DND-41 (cell line): Measurements from ENCODE around the gene HPCA.

Experiments used
- EZH2 ChIP-seq: IDR thresholded peaks from 3 replicates; pipeline ENCODE4 v1.6.1; 2012; ENCODE audit warnings: borderline replicate concordance, low read depth, mild to moderate bottlenecking, moderate library complexity, low read length, inconsistent platforms; ENCODE audit not compliant: severe bottlenecking
- TF ChIP-seq, protein P1 (sequence below): IDR thresholded peaks from 2 replicates; pipeline ENCODE4 v1.5.1; 2012; ENCODE audit warnings: borderline replicate concordance, low read length, moderate library complexity, mild to moderate bottlenecking; ENCODE audit not compliant: poor library complexity, severe bottlenecking; ENCODE audit errors: extremely low read depth

DNA sequence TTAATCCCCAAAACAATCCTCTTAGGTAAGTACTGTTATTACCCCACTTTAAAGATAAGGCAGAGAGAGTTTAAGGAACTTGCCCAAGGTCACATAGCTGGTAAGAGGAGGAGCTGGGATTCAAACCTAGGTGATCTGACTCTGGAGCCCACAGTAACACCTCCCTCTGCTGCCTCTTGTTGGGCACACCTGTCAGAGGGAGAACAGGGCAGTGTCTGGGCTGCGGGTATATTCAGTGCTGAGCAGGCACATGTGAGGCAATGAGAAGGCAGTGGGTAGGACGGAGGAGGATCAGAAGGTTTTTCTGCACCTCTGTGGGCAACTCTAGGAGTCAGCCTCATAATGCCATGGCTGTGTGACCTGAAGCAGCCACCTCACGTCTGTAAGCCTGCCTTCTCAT lies 1.8 kb downstream of the HPCA start:
- TF ChIP-seq, protein P1, sequence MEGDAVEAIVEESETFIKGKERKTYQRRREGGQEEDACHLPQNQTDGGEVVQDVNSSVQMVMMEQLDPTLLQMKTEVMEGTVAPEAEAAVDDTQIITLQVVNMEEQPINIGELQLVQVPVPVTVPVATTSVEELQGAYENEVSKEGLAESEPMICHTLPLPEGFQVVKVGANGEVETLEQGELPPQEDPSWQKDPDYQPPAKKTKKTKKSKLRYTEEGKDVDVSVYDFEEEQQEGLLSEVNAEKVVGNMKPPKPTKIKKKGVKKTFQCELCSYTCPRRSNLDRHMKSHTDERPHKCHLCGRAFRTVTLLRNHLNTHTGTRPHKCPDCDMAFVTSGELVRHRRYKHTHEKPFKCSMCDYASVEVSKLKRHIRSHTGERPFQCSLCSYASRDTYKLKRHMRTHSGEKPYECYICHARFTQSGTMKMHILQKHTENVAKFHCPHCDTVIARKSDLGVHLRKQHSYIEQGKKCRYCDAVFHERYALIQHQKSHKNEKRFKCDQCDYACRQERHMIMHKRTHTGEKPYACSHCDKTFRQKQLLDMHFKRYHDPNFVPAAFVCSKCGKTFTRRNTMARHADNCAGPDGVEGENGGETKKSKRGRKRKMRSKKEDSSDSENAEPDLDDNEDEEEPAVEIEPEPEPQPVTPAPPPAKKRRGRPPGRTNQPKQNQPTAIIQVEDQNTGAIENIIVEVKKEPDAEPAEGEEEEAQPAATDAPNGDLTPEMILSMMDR, result no peak
- no peak for TF ChIP-seq EZH2
